Kidney epithelial cell (primary cell): ENCODE data around the gene FADD. TPM values are rescaled to one million over a fixed set of nuclear protein-coding genes. Genes with fewer than 3 reads are reported as not detected.

Experiments used
- DNase-seq: peaks from one replicate; pipeline ENCODE4 v3.0.0-alpha.2; 2010; ENCODE audit warnings: low read depth
- H3K27me3 ChIP-seq: 2 replicates; pipeline ENCODE4 v1.6.0; 2011; ENCODE audit warnings: low read length; ENCODE audit not compliant: control insufficient read depth, insufficient read depth
- H3K36me3 ChIP-seq: 2 replicates; pipeline ENCODE4 v1.5.1; 2011; ENCODE audit warnings: low read length; ENCODE audit not compliant: control insufficient read depth, insufficient read depth
- H3K4me3 ChIP-seq: 2 replicates; pipeline ENCODE4 v1.5.1; 2011; ENCODE audit warnings: low read depth, mild to moderate bottlenecking, control low read depth, low read length
- CTCF ChIP-seq: IDR thresholded peaks from 2 replicates; pipeline ENCODE4 v1.5.1; 2011; ENCODE audit warnings: mild to moderate bottlenecking, moderate library complexity, low read length, control low read depth, inconsistent platforms; ENCODE audit not compliant: insufficient read depth, poor library complexity, severe bottlenecking
- total RNA-seq: library from RNA; depleted of rRNA; stranded (reverse); fragments of >200 nt; gene quantifications from 2 replicates; pipeline ENCODE4 v1.2.3, GENCODE V29; 2015

The FADD gene
- total RNA-seq, 1 donor from 2014 or later, result 51.5 TPM

- Histone ChIP-seq H3K4me3 (no peak overlapping the region), H3K36me3 (no peaks in the 10 kb centered on the region), H3K27me3 (peaks cover 17% of the 10 kb centered on the region)
- no peak for TF ChIP-seq CTCF
- DNase-seq, result no peak
These were observed 34.7 kb upstream of the FADD start for GRCh38 chr11:70168405-70168754.

GRCh38 chr11:70169127-70169526 lies 34.0 kb upstream of the FADD start:
- no peaks in the 10 kb centered on the region for H3K36me3 ChIP-seq
- no peak for DNase-seq
- H3K4me3 ChIP-seq, result no peak overlapping the region
- no peak for TF ChIP-seq CTCF
- H3K27me3 ChIP-seq, result peaks cover 17% of the 10 kb centered on the region

GRCh38 chr11:70169632-70170031 lies 33.5 kb upstream of the FADD start:
- no peak for TF ChIP-seq CTCF
- no peak for DNase-seq
- Histone ChIP-seq H3K27me3 (peaks cover 17% of the 10 kb centered on the region), H3K4me3 (no peak overlapping the region), H3K36me3 (no peaks in the 10 kb centered on the region)

- H3K27me3 ChIP-seq, result peaks cover 17% of the 10 kb centered on the region
- no peaks in the 10 kb centered on the region for H3K36me3 ChIP-seq
- no peak overlapping the region for H3K4me3 ChIP-seq
- DNase-seq, result no peak
- TF ChIP-seq CTCF, result no peak
These were observed 32.4 kb upstream of the FADD start for GRCh38 chr11:70170596-70171210.

GRCh38 chr11:70173018-70173417 lies 30.1 kb upstream of the FADD start:
- no peak for DNase-seq
- Histone ChIP-seq H3K27me3 (peaks cover 8% of the 10 kb centered on the region), H3K36me3 (no peaks in the 10 kb centered on the region), H3K4me3 (no peak overlapping the region)
- TF ChIP-seq CTCF, result no peak

- DNase-seq, result no peak
- Histone ChIP-seq H3K36me3 (no peaks in the 10 kb centered on the region), H3K4me3 (no peak overlapping the region), H3K27me3 (peaks cover 2% of the 10 kb centered on the region)
- TF ChIP-seq CTCF, result no peak
These were observed 28.4 kb upstream of the FADD start for GRCh38 chr11:70174547-70175235.
